Stimulated activated CD8-positive, alpha-beta memory T cell treated with anti-CD3 and anti-CD28 coated beads, Interleukin-15, amount 100 ng/mL, for 1 hour (primary cell): ENCODE results near the gene PTPN7.
"Not testable (repeated sequence)": the region's sequence is repeated elsewhere in the genome, so short reads cannot be mapped to it uniquely, and the experiment has no call there.

Experiments
- DNase-seq: peaks from one replicate; pipeline ENCODE4 v3.0.0-alpha.2; 2020; ENCODE audit warnings: low read depth

The PTPN7 gene

DNA sequence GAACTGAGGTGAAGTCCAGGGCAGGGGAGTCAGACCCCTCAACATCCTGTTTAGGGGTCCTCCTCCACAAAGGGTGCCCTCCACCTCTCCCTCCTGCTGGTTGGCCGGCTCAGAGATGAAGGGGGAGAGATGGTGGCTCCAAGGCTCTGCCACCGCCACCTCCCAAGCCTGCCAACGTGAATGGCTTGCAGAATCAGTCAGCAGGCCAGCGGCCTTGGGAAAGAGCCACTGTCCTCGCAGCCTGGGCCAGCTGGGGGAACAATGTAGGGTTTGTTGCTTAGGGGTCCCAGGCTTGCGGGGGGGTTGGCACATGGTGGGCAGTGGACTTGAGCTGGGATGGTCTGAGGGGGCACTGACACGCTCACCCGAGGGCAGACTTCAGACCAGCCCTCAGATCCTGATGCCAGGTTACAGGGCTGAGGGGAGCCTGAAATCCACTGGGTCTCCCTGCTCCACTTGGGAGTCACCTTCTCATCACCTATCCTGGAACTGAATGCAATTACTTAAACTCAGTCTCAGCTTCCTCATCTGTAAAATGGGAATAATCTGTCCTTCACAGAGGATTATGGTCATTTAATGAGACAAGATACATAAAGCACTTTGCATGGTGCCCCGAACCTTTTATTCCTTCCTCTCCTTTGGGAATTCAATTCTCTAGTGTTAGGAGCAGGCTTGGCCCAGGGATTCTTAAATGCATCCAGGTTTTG is 29.4 kb downstream of the PTPN7 start:
- no peak for DNase-seq

DNA sequence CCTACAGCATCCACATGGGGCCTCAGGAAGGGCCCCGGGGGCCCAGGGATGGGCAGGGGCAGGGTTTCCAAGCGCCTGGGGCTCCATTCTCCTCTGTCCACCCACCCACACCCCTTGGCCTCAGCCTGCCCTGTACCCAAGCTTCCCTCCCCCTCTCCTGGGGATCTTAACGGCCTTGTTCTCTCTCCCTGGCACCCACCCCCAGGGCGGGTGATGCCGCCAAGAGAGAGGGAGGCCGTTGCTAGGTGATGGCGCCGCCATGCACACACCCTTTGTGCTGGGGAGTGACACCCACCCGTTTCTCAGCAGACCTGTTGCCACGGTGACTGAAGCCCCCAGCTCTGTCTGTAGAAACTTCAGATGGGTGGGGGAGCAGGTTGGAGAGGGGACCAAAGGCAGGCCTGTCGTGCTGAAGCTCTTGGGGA is 30.1 kb downstream of the PTPN7 start:
- no peak for DNase-seq

DNA sequence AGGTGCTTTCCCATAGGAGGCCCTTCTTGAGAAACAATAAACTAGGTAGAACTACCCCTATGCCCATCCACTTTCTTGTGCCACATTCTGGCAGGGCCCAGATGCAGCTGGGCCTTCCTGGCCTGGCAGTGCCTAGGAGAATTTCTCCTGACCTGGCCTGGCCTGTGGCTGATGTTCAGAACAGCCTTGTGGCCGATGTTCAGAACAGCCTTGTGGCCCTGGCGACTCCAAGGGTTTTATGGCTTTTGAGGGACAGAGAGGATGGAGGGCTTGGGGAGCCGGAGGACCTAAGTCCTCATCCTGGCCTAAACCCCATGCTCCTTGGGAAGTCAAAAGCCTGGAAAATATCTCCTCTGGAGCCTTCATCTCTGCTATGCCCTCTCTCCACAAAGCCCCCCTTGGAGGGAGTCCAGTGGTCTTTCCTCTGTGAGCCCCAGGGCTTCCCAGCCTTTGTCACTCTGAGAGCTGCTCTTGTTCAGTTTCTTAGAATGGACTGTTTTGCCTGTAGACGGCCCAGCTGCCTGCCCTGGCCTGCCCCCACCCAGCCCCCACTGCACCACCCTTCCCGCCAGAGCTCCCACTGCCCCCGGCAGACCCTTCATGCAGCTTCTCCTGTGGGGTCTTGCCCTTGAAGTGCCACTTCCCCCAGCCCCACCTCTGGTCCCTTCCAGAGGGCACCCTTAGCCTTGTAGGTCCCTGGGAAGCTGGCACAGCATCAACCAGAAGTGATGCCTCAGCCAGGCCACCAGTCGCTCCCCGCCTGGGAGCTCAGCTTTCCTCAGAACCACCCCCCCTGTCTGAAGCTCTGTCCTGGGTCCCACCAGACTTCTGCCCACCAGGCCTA is 30.7 kb downstream of the PTPN7 start:
- DNase-seq, result no peak

DNA sequence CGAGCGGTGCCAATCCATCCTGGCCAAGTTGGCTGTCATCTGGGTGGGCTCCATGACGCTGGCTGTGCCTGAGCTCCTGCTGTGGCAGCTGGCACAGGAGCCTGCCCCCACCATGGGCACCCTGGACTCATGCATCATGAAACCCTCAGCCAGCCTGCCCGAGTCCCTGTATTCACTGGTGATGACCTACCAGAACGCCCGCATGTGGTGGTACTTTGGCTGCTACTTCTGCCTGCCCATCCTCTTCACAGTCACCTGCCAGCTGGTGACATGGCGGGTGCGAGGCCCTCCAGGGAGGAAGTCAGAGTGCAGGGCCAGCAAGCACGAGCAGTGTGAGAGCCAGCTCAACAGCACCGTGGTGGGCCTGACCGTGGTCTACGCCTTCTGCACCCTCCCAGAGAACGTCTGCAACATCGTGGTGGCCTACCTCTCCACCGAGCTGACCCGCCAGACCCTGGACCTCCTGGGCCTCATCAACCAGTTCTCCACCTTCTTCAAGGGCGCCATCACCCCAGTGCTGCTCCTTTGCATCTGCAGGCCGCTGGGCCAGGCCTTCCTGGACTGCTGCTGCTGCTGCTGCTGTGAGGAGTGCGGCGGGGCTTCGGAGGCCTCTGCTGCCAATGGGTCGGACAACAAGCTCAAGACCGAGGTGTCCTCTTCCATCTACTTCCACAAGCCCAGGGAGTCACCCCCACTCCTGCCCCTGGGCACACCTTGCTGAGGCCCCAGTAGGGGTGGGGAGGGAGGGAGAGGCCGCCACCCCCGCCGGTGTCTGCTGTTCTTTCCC is 32.4 kb downstream of the PTPN7 start:
- no peak for DNase-seq

DNA sequence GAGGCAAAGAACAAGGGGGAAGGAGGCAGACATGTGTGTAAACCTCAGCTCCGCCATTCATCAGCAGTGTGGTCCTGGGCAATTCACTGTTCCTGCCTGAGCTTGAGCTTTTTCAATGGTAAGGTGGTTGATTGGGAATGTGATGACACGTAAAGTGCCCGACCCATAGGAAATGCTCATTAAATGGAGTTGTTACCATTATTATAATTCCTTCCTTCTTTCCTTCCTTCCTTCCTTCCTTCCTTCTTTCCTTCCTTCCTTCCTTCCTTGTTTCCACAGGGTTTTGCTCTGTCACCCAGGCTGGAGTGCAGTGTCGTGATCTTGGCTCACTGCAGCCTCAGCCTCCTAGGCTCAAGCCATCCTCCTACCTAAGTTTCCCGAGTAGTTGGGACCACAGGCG is 33.3 kb downstream of the PTPN7 start:
- no peak for DNase-seq

DNA sequence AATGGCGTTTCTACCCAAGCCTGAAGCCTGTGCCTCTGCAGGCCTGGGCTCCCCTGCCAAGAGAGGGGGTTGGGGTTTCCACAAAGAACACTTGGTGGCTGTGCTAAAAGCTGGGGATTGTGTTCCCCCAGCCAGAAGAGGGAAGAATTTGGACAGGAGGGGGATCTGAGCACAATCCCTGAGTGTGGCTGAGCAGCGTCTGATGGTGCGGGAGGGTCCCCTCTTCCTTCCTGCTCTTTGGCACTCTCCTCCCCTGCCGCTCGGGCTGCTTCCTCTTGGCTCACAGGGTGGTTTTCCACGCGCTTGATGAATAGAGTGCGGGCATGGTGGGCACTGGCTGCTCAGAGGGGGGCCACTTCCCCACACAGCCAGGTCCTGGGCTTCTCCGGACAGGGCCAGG is 34.0 kb downstream of the PTPN7 start:
- no peak for DNase-seq

DNA sequence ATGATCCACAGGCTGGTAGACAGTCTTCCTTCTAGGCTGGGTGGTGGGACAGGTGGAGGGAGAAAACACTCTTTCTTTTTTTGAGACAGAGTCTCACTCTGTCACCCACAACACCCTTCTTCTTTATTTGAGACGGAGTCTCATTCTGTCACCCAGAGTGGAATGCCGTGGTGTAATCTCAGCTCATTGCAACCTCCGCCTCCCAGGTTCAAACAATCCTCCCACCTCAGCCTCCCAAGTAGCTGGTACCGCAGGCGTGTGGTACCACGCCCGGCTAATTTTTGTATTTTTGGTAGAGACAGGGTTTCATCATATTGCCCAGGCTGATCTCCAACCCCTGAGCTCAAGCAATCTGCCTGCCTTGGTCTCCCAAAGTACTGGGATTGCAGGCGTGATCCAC is 34.8 kb downstream of the PTPN7 start:
- no peak for DNase-seq

DNA sequence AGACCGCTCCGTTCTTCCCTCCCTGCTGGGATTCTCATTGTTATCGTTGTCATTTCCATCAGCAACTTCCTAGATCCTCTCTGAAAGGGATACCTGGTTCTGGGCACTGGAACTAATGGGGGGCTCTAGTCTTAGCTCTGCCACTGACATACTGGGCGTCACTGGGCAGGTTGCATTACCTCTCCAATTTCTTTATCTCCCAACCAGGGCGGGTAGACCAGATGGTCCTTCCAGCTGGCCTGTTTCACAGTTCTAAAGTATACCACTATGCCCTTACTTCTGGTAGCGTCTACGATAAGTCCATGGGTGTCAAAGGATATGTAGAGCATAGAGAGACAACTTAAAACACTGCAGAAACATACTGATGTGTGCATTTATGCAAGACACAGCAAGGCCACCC is 36.3 kb downstream of the PTPN7 start:
- DNase-seq, result no peak

DNA sequence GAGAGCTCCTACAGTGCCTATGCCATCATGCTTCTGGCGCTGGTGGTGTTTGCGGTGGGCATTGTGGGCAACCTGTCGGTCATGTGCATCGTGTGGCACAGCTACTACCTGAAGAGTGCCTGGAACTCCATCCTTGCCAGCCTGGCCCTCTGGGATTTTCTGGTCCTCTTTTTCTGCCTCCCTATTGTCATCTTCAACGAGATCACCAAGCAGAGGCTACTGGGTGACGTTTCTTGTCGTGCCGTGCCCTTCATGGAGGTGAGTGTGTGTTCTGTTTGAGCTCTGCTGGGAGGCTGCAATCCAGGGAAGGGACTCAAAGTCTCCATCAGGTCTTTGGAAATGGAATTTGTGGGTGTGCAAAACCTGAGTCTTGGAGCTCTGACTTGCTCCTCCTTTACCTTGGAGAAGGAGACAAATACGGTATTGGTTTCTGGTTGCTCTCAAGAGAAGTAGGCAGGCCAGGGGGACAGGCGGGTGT is 37.0 kb downstream of the PTPN7 start:
- DNase-seq, result no peak

DNA sequence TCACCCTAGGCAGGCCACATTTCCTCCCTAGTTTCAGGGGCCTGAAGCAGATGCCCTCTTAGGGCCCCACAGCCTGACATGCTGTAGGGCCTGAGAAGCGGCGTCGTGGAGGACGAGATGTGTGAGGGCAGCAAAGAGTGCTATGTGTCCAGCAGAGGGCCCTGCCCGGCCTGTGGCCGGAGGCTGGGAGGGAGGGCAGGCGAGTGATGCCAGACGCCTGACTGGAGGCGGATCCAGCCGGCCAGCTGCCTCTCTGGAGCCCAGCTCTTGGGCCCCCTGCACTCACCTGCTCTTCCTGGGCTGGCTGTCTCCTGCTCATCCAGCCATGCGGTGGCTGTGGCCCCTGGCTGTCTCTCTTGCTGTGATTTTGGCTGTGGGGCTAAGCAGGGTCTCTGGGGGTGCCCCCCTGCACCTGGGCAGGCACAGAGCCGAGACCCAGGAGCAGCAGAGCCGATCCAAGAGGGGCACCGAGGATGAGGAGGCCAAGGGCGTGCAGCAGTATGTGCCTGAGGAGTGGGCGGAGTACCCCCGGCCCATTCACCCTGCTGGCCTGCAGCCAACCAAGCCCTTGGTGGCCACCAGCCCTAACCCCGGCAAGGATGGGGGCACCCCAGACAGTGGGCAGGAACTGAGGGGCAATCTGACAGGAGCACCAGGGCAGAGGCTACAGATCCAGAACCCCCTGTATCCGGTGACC is 37.6 kb downstream of the PTPN7 start, which contains the start of gene GPR37L1:
Gene GPR37L1 (plus strand): TSS at position 279 of the 697 bp plus-strand sequence. CDS start 47 bp downstream, at position 326.
- no peak for DNase-seq

DNA sequence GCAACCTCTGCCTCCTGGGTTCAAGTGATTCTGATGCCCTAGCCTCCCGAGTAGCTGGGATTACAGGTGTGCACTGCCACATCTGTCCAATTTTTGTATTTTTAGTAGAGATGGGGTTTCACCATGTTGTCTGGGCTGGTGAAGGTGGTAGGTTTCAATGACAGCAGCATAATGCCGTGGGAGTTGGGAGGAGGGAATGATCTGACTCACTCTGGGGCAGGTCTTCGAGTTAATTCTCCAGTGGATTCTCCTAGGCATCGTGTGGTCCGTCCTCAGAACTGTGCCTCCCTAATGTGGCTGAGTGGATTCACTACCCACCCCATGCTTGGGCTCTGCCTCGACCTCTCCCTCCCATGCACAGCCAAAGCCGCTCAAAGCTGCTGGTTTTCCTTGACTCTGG is 39.4 kb downstream of the PTPN7 start:
- no peak for DNase-seq

DNA sequence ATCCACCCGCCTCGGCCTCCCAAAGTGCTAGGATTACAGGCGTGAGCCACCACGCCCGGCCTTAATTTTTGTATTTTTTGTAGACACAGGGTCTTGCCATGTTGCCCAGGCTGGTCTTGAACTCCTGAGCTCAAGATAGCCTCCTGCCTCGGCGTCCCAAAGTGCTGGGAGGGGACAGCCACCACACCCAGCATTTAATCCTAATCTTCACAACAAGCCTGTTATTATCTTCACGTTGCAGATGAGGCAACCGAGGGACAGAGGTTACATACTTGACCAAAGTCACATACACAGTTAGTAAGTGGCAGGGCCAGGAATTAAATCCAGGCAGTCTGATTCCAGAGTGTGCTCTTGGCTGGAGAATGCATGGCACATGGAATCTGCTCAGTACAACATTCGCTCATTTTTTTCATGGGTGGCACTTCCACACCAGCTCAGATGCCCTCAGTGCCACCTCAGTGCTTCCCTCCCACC is 42.5 kb downstream of the PTPN7 start:
- DNase-seq, result no peak

DNA sequence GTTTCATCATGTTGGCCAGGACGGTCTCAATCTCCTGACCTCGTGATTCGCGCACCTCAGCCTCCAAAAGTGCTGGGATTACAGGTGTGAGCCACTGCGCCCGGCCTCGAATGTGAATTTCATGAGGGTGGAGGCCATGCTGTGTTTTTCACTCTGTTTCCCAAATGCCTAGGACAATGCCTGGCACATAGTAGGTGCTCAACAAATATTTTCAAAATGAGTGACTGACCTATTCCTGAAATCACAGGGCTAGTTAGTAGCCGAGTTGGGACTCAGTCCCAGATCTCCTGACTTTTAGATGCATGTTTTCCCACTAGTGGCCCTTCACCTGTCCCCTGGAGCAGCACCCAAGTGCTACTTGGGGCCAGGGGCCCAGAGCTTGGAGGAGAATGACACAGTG is 44.1 kb downstream of the PTPN7 start:
- no peak for DNase-seq

DNA sequence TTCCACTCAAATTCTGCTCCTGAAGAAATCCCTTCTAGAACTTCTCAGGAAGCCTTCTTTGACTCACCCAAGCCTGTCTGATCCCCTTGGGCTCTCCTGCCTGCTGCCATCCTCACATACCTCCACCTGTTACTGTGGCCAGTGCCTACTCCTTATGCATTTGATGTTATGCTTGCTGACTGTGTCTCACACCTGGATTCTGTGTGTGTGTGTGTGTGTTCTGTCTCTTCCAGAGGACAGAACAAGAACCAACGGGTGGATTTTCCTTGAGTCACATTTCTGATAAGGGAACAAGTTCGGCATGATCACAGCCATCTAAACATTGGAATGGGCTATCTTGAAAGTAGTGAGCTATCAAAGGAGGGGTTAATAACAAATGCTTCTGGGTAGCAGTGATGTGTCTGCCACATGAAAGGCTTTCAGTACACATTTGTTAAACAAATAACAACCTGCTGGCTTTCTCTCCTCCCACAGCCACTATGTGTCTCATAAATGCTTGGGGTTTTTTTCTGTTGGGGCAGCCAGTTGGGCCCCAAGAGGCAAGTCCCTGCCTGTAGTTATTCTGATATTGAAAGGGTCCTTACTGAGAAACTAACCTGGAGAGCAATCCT is 46.6 kb downstream of the PTPN7 start:
- no peak for DNase-seq

DNA sequence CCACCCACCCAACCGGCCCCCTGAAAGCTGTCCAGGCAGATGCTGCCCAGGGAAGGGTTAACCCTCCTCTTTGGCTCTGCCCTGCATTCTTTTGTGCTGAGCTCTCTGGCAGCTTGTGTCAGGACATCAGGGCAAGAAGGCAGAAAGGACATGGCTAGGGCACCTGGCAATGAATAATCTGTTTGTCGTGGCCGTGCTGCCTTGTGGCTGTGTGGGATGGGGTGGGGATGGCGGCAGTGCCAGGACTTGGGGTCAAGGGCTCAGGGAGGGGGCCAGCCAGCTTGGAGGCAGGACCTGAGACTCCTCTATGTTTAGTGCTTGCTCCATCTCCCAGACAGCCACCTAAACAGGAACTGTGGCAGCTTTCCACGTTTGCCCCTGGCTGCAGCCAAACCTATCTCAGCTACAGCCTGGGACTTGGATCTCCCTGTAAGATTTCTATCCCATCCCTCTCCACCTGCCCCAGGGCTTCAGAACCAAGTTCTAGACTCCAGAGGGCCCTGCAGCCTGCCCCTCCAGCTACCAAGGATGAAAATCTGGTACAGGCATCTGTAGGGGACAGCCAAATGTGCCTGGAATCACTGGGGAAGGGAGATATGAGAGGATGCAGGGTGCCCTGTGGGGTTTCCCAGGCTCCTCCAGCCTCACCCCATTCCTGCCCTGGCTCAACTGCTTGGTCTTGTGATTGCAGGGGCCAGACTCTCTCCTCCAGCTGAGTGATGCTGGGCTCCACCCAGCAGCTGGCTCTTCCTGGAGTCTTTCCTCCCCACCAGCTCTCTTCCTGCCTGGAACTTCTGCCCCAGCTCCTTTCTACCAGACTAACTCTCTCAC is 47.3 kb downstream of the PTPN7 start:
- no peak for DNase-seq

DNA sequence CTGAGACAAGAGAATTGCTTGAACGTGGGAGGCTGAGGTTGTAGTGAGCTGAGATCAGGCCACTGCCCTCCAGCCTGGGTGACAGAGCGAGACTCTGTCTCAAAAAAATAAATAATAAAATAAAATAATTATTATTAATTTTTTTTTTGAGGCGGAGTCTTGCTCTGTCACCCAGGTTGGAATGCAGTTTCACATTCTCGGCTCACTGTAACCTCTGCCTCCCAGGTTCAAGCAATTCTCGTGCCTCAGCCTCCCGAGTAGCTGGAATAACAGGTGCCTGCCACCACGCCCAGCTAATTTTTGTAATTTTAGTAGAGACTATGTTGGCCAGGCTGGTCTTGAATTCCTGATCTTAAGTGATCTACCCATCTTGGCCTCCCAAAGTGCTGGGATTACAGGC is 48.8 kb downstream of the PTPN7 start:
- DNase-seq, result not testable (repeated sequence)

DNA sequence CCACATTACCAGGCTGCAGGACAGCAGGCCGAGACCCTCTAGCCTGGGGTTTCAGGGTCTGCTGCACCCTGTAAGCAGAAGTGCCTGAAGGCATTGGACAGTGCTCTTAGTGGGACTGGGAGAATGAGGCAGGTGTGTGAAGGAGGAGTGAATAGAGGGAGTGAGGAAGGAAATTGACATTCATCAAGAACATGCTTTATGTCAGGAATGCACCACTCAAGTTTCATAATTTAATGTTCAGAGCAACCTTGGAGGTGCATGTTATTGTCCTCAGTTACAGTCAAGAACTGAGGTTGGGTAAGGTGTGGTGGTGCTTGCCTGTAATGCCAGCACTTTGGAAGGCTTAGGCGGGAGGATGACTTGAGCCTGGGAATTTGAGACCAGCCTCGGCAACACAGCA is 49.4 kb downstream of the PTPN7 start:
- DNase-seq, result no peak

DNA sequence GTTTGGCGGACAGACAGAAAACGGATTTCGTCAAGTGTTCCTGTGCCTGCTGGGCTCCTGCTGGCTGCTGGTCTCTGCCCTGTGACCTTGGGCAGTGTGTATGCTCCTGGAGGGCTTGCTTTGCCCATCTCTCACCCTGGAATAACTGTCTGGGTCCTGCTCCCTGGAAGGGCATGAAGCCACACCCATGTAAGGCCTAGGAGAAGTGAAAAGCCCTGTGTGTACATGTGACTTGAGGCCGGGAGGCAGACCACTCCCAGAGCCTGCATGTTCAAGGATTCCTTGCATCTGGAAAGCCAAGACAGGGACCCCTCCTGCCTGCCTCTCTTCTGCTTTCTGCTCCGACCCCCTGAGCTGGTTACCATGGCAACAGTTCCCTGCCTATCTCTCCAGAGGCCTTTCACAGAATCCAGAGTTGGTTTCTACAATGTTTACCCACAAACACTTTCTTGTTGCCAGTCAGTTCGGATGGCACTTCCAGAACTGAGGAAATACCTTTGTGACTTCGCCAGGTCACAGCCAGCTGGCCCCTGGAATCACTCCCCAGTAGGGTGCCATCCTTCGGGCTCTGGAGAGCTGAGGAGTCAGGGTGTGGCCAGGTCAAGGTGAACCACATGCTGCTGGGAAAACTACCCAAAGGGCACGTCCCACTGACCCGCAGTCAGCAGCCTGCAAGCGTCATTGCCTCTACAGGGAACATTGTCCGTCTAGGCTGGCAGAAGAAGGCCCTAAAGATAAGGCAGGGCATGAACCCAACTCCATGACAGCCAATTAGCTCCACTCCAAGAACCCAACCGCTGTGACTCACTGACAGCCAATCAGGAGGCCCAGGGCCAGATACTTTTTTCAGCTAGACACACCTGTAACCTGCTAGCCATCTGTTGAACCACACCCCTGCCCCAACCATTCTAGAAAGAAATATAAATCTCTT is 52.3 kb downstream of the PTPN7 start:
- DNase-seq, result no peak

DNA sequence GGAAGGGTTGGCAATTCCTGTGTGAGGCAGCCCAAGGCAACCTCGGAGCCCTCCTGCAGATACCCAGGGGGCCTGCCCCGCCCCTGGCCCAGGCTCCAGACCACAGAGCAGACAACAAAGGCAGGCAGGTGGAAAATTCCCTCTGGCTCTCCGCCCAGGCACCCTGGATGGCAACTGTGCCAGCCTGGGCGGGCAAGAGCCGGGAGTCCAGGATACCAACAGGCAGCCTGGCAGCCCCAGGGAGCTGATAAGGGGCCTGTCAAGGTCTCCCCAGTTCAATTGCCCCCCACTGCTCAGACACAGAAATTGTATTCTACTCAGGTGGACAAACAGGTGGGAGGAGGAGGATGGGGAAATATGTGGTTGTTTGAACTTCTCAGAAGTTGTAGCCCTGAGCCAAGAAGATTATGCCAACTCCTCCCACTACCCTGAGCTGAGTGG is 53.1 kb downstream of the PTPN7 start:
- no peak for DNase-seq
